ENCODE data around the gene ZNF416. TPM values are rescaled to one million over a fixed set of nuclear protein-coding genes. Genes with fewer than 3 reads are reported as not detected.

ZNF416 gene
- total RNA-seq = 1 to 10 TPM; 8.0 to 9.1 TPM
- polyA plus RNA-seq (2013, experiment 1 of 2) = 6.4 TPM
- polyA plus RNA-seq (2013, experiment 2 of 2) = 6.7 TPM
- long read RNA-seq, experiment 1, partial matches to known transcripts = 1 of 8 reads
- long read RNA-seq, experiment 1, other reads (novel, unspliced or antisense) = 4 of 8 reads
- long read RNA-seq, experiment 2, transcript ZNF416-201 (4 exons, 2,561 nt) = major isoform, 17 of 17 reads
- long read RNA-seq, experiment 2, partial matches to known transcripts = 0 of 17 reads
- long read RNA-seq, experiment 2, other reads (novel, unspliced or antisense) = 0 of 17 reads
- long read RNA-seq, experiment 3, transcript ZNF416-201 (4 exons, 2,561 nt) = major isoform, 42 of 48 reads
- long read RNA-seq, experiment 3, partial matches to known transcripts = 3 of 48 reads
- long read RNA-seq, experiment 3, other reads (novel, unspliced or antisense) = 3 of 48 reads
- long read RNA-seq, experiment 4 = 0 reads

DNA sequence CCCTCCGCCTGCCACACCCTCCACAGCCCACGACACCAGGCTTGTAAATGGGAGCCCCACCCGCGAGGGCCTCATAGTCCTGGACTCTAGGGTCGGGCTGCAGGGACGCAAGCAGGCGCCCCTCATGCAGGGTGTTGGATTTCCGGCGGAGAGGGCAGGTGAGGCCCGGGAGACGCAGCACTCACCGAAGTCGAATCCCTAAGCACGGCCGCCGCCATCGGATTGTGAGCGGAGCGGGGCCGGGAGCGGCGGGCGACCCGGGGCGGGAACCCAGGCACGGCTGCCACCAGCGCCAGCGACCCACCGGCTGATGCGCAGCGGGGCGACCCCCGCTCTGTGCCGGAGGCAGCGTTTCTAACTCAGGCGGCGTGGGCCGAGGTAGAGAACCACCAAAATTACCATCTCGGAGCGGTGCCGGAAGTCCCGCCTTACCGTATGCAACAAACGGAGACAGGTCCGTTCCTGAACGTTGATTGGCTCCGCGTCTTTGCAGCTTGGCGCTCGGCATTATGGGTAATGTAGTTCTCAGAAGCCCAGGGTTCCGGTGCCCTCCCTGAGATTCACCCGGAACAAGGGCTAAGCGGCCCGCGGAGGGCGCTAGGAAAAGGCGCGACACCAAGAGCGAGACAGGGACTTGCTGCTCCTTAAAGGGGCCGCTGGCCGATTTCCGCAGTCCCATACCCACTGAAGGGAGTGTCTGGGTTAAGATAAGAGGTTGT, at the start of gene ZNF416:
Gene ZNF416 (minus strand): TSS at position 425 of the 719 bp plus-strand sequence. CDS start 207 bp downstream, at position 218.
- Mint-ChIP-seq H3K27me3 (ENCODE audit: insufficient read depth) (peaks cover 24% of the 10 kb centered on the region), H3K27ac (no peak within 1 kb of the TSS), H3K9me3 (peaks cover 94% of the 10 kb centered on the region), H3K36me3 (ENCODE audit: low read depth) (peaks cover 49% of the 10 kb centered on the region), H3K4me3 (peak within 1 kb of the TSS; percentile 71), H3K4me1 (no peaks in the 10 kb centered on the region)
- peaks cover 41% of the 10 kb centered on the region for H3K36me3 ChIP-seq (ENCODE audit: control insufficient read depth, insufficient read depth, low read length)
- peak within 1 kb of the TSS; percentile 94 for H3K4me3 ChIP-seq (ENCODE audit: low read length)
- no peak within 1 kb of the TSS for H3K27ac ChIP-seq (ENCODE audit: low read depth, low read length)
- peak; percentile 99 for DNase-seq
- H3K9ac ChIP-seq (ENCODE audit: extremely low read depth, low read length, poor library complexity, severe bottlenecking) = peak within 1 kb of the TSS; percentile 64
- H3K27me3 ChIP-seq (ENCODE audit: control insufficient read depth, insufficient read depth, low read length, poor library complexity, severe bottlenecking) = no peaks in the 10 kb centered on the region
- H3K4me1 ChIP-seq (ENCODE audit: control insufficient read depth, insufficient read depth, low read length) = no peaks in the 10 kb centered on the region
- TF ChIP-seq CTCF (conservative IDR thresholded peaks at IDR 0.05) = no peak
- 0 to 1% methylated on average over 25 to 62 of the region's 62 CpGs for WGBS, 2 experiments (ENCODE audit: insufficient coverage in 1 of 2, insufficient read length in 1 of 2)
- H3K9me3 ChIP-seq (ENCODE audit: control insufficient read depth, low read length) = peaks cover 68% of the 10 kb centered on the region

DNA sequence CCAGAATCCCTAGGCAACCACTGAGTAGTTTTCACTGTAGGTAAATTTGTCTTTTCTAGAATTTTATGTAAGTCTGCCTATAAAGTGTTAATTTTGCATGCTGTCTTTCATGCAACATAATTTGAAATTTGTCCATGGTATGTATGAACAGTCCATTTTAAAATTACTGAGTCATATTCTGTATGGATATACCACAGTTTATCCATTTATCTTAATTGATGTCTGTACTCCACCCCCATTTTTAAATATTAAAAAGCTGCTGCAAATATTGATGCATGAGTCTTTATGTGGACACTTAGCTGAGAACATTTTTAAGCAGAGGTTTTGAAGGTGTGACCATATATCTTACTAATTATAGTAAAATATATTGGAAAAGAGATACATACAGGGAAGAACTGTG, 44.4 kb upstream of the ZNF416 start:
- Mint-ChIP-seq H3K36me3 (ENCODE audit: low read depth) (peaks cover 82% of the 10 kb centered on the region), H3K4me3 (no peak overlapping the region), H3K27me3 (ENCODE audit: insufficient read depth) (peaks cover 4% of the 10 kb centered on the region), H3K9me3 (peaks cover 96% of the 10 kb centered on the region), H3K4me1 (no peaks in the 10 kb centered on the region), H3K27ac (no peak overlapping the region)
- Histone ChIP-seq H3K9me3 (ENCODE audit: control insufficient read depth, low read length) (peaks cover 84% of the 10 kb centered on the region), H3K4me1 (ENCODE audit: control insufficient read depth, insufficient read depth, low read length) (no peaks in the 10 kb centered on the region), H3K4me3 (ENCODE audit: low read length) (peak overlapping the region; percentile 87), H3K27me3 (ENCODE audit: control insufficient read depth, insufficient read depth, low read length, poor library complexity, severe bottlenecking) (no peaks in the 10 kb centered on the region), H3K27ac (ENCODE audit: low read depth, low read length) (no peak overlapping the region), H3K9ac (ENCODE audit: extremely low read depth, low read length, poor library complexity, severe bottlenecking) (no peak overlapping the region), H3K36me3 (ENCODE audit: control insufficient read depth, insufficient read depth, low read length) (peaks cover 82% of the 10 kb centered on the region)
- TF ChIP-seq CTCF (conservative IDR thresholded peaks at IDR 0.05) = no peak
- DNase-seq = no peak

- Histone ChIP-seq H3K9ac (ENCODE audit: extremely low read depth, low read length, poor library complexity, severe bottlenecking) (no peak overlapping the region), H3K9me3 (ENCODE audit: control insufficient read depth, low read length) (peaks cover 100% of the 10 kb centered on the region), H3K4me1 (ENCODE audit: control insufficient read depth, insufficient read depth, low read length) (no peaks in the 10 kb centered on the region), H3K27ac (ENCODE audit: low read depth, low read length) (no peak overlapping the region), H3K36me3 (ENCODE audit: control insufficient read depth, insufficient read depth, low read length) (peaks cover 96% of the 10 kb centered on the region), H3K4me3 (ENCODE audit: low read length) (peak overlapping the region; percentile 87), H3K27me3 (ENCODE audit: control insufficient read depth, insufficient read depth, low read length, poor library complexity, severe bottlenecking) (no peaks in the 10 kb centered on the region)
- DNase-seq = no peak
- H3K36me3 Mint-ChIP-seq (ENCODE audit: low read depth) = peaks cover 100% of the 10 kb centered on the region
- TF ChIP-seq CTCF (conservative IDR thresholded peaks at IDR 0.05) = no peak
- H3K4me1 Mint-ChIP-seq = no peaks in the 10 kb centered on the region
- peaks cover 4% of the 10 kb centered on the region for H3K27me3 Mint-ChIP-seq (ENCODE audit: insufficient read depth)
- no peak overlapping the region for H3K4me3 Mint-ChIP-seq
- H3K27ac Mint-ChIP-seq = no peak overlapping the region
- WGBS, 2 experiments (ENCODE audit: insufficient coverage in 1 of 2, insufficient read length in 1 of 2) = 97 to 98% methylated on average over 8 to 10 of the region's 10 CpGs
- H3K9me3 Mint-ChIP-seq = peaks cover 100% of the 10 kb centered on the region
Observed at GRCh38 chr19:57620673-57621348, 42.1 kb upstream of the ZNF416 start.

All from endodermal cell (in vitro differentiated cells).